Skeletal muscle satellite cell (primary cell): Measurements from ENCODE around the gene HCAR2.
"Not testable (repeated sequence)": the region's sequence is repeated elsewhere in the genome, so short reads cannot be mapped to it uniquely, and the experiment has no call there.

Experiments used
- H3K27me3 ChIP-seq: 2 replicates; pipeline ENCODE4 v1.7.0; 2013; ENCODE audit warnings: low read length; ENCODE audit not compliant: control insufficient read depth, insufficient read depth
- H3K36me3 ChIP-seq: 2 replicates; pipeline ENCODE4 v1.7.0; 2013; ENCODE audit warnings: mild to moderate bottlenecking, control low read depth, low read length; ENCODE audit not compliant: insufficient read depth
- H3K4me1 ChIP-seq: 2 replicates; pipeline ENCODE4 v1.7.0; 2013; ENCODE audit warnings: low read length; ENCODE audit not compliant: control insufficient read depth, insufficient read depth
- H3K4me2 ChIP-seq: 2 replicates; pipeline ENCODE4 v1.7.0; 2013; ENCODE audit warnings: mild to moderate bottlenecking, low read length
- H3K4me3 ChIP-seq: 2 replicates; pipeline ENCODE4 v1.7.0; 2013; ENCODE audit warnings: low read length
- H3K9ac ChIP-seq: 2 replicates; pipeline ENCODE4 v1.7.0; 2013; ENCODE audit warnings: mild to moderate bottlenecking, low read depth, low read length, moderate library complexity
- H3K9me3 ChIP-seq: replicated peaks from 2 replicates; pipeline ENCODE4 v1.7.0; 2013; ENCODE audit warnings: mild to moderate bottlenecking, control low read depth, low read length

HCAR2 gene

GRCh38 chr12:122730215-122731014 lies 27.3 kb upstream of the HCAR2 start, which contains the start of gene HCAR1:
Gene HCAR1 (minus strand): TSS chr12:122730844. CDS start chr12:122730339, 505 bp downstream.
- Histone ChIP-seq H3K9ac (no peak within 1 kb of the TSS), H3K4me2 (no peak within 1 kb of the TSS), H3K27me3 (peaks cover 13% of the 10 kb centered on the region), H3K4me1 (no peaks in the 10 kb centered on the region), H3K9me3 (no peaks in the 10 kb centered on the region), H3K4me3 (no peak within 1 kb of the TSS), H3K36me3 (no peaks in the 10 kb centered on the region)

DNA sequence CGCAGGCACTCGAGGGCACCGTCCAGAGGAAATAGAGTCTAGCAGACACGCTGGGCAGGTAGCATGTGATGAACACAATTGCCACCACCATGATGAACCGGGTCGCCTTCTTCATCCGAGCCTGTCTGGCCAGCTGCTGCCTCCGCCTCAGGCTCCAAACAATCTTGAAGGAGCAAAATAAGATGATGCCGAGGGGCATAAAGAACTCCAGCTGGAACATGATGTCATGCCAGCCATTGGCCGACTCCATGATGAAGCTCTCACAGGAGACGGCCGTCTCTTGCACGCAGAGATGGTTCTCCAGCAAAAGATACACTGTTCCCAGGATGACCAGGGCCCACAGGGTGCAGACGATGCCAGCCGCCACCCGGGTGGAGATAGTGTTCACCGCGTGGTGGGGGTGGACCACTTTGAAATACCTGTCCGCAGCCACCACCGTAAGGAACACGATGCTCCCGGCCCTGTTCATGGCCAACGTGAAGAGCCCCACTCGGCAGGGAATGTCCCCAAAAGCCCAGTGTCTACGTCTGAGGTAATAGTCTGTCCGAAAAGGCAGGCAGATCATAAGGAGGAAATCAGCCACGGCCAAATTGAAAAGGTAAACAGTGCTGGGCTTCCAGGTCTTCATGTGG lies 26.5 kb upstream of the HCAR2 start:
- Histone ChIP-seq H3K36me3 (no peaks in the 10 kb centered on the region), H3K4me1 (no peaks in the 10 kb centered on the region), H3K4me2 (no peak overlapping the region), H3K4me3 (no peak overlapping the region), H3K27me3 (peaks cover 13% of the 10 kb centered on the region), H3K9ac (no peak overlapping the region), H3K9me3 (no peaks in the 10 kb centered on the region)

- H3K9me3 ChIP-seq = no peaks in the 10 kb centered on the region
- H3K27me3 ChIP-seq = peaks cover 11% of the 10 kb centered on the region
- H3K4me2 ChIP-seq = no peak overlapping the region
- no peak overlapping the region for H3K9ac ChIP-seq
- no peaks in the 10 kb centered on the region for H3K4me1 ChIP-seq
- H3K36me3 ChIP-seq = no peaks in the 10 kb centered on the region
- H3K4me3 ChIP-seq = no peak overlapping the region
These were observed 23.0 kb upstream of the HCAR2 start for GRCh38 chr12:122726080-122726558.

- H3K36me3 ChIP-seq = no peaks in the 10 kb centered on the region
- no peak overlapping the region for H3K9ac ChIP-seq
- H3K4me3 ChIP-seq = no peak overlapping the region
- no peak overlapping the region for H3K4me2 ChIP-seq
- no peaks in the 10 kb centered on the region for H3K4me1 ChIP-seq
- H3K27me3 ChIP-seq = peaks cover 6% of the 10 kb centered on the region
- H3K9me3 ChIP-seq = no peaks in the 10 kb centered on the region
These were observed 22.4 kb upstream of the HCAR2 start for GRCh38 chr12:122725452-122726079.

- Histone ChIP-seq H3K4me1 (peaks cover 4% of the 10 kb centered on the region), H3K9me3 (no peaks in the 10 kb centered on the region), H3K9ac (no peak overlapping the region), H3K36me3 (no peaks in the 10 kb centered on the region), H3K4me2 (no peak overlapping the region), H3K4me3 (no peak overlapping the region), H3K27me3 (no peaks in the 10 kb centered on the region)
These were observed 21.6 kb upstream of the HCAR2 start for GRCh38 chr12:122724641-122725243.

DNA sequence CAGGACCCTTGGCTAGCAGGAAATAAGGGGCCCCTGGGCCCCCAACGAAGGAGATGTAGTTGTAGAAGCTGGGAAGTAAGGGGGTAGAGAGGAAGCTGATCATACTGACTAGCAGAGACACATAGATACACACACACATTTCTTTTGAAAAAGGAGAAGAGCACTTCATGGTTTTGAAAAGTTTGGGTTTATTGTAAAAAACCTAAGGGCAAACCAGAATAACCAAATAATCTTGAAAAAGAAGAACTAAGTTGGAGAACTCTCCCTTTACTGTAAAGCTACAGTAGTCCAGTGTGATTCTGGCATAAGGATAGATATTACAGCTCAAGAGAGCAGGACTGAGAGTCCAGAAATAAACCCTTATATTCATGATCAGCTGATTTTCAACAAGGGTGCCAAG lies 19.2 kb upstream of the HCAR2 start:
- peaks cover 4% of the 10 kb centered on the region for H3K4me1 ChIP-seq

DNA sequence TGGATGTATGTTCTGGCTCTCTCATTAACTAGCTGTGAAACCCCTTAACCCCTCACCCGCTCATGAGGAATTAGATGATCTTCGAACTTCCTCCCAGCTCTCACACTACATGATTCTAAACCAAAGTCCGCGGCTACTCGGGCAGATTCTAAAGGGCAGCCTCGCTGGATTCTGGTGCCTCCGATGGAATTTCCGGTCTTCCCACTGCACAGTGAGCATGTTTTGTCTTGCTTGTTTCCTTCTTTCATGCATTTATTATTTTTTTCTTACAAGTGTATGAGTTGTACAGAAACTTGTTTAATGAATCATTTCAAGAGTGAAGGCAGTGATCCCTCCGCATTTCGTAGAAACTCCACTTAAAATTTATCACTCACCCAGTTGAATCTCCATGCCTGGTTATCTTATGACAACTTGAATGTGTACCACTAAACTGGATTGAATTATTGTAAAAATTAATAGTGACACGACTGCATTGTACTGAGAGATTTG lies 17.9 kb upstream of the HCAR2 start:
- Histone ChIP-seq H3K4me3 (no peak overlapping the region), H3K4me2 (no peak overlapping the region), H3K36me3 (no peaks in the 10 kb centered on the region), H3K9ac (no peak overlapping the region), H3K27me3 (peaks cover 2% of the 10 kb centered on the region), H3K9me3 (no peaks in the 10 kb centered on the region), H3K4me1 (peaks cover 4% of the 10 kb centered on the region)

More for the DNA sequence above, 19.2 kb upstream of the HCAR2 start:
- no peaks in the 10 kb centered on the region for H3K36me3 ChIP-seq
- H3K9ac ChIP-seq = no peak overlapping the region
- H3K27me3 ChIP-seq = no peaks in the 10 kb centered on the region
- no peak overlapping the region for H3K4me3 ChIP-seq
- no peak overlapping the region for H3K4me2 ChIP-seq
- no peaks in the 10 kb centered on the region for H3K9me3 ChIP-seq

GRCh38 chr12:122716658-122717057 lies 13.5 kb upstream of the HCAR2 start, which contains the start of gene HCAR3:
Gene HCAR3 (minus strand): TSS chr12:122716811. CDS start chr12:122716737, 74 bp downstream.
- not testable (repeated sequence) for H3K9me3 ChIP-seq, H3K9ac ChIP-seq, H3K4me3 ChIP-seq, H3K36me3 ChIP-seq, H3K27me3 ChIP-seq, H3K4me2 ChIP-seq, H3K4me1 ChIP-seq

DNA sequence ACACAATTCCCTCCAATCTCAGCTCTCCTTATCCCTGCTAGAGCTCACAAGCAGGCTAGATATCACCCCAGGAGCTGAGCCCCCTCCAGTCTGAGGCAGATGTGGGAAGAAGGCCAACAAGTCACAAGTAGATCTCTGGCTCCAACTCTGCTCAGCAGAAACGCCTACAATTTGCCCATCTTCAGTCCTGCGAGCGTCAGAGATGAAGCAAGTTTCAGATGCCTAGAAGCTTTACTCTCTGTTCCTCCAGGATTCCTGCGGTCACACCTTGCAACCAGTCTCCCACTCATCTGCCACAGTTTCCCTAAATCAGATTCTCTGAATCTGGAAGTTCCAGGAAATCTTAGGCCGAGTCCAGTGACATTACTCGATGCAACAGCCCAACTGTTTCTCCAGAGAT lies 12.1 kb upstream of the HCAR2 start:
- H3K4me2 ChIP-seq, H3K4me3 ChIP-seq, H3K36me3 ChIP-seq, H3K4me1 ChIP-seq, H3K9me3 ChIP-seq, H3K9ac ChIP-seq: not testable (repeated sequence)
- peaks cover 12% of the 10 kb centered on the region for H3K27me3 ChIP-seq

DNA sequence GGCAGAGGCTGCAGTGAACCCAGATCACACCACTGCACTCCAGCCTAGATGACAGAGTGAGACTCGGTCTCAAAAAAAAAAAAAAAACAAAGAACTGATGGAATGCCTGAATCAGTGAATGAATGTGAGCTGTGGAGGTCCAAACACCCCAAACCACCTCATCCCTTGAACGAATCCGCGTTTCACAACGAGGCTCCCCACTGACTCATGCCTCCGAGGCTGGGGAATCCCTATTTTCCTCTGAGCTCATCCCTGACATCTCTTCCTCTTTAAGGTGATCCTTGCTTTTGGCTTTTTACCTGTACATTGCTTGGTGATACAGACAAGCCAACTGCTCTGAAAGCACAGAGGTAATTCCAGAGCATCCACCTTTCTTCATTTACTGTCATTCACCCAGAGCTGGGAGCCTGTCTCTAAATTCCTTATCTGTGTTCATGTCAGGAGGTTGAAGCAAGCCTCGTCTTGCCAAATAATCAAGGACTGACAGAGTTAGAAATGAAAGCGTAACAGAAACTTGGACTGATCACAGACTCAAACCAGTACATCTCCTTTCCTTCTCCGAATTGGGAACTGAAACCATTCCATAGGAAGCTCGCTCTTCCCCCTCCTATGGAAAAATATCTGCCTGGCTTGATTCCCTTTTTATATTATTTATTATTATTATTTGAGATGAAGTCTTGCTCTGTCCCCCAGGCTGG lies 10.5 kb upstream of the HCAR2 start:
- not testable (repeated sequence) for H3K4me1 ChIP-seq, H3K4me3 ChIP-seq, H3K9me3 ChIP-seq, H3K4me2 ChIP-seq, H3K9ac ChIP-seq, H3K36me3 ChIP-seq
- peaks cover 12% of the 10 kb centered on the region for H3K27me3 ChIP-seq

DNA sequence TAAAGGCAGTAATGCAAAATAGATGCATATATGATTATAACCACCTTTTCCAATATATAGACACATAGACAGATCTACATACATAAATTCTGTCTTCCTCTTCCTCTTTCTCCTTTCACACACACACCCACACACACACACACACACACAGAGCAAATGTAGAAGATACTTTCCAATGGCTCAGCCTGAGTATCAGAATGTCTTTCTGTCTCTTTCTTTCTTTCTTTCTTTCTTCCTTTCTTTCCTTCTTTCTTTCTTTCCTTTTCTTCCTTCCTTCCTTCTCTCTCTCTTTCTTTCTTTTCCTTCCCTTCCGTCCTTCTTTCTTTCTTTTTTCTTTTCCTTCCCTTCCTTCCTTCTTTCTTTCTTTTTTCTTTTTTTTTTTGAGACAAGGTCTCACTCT lies 8.1 kb upstream of the HCAR2 start:
- H3K27me3 ChIP-seq = peaks cover 10% of the 10 kb centered on the region
- H3K36me3 ChIP-seq, H3K4me2 ChIP-seq, H3K4me3 ChIP-seq, H3K9ac ChIP-seq, H3K9me3 ChIP-seq, H3K4me1 ChIP-seq: not testable (repeated sequence)
